Type B pancreatic cell (in vitro differentiated cells): ENCODE data around the gene MYBPC2. TPM values are rescaled to one million over a fixed set of nuclear protein-coding genes. Genes with fewer than 3 reads are reported as not detected.
A peak's percentile ranks its signal among the peaks of the same experiment; 100 is the strongest.
"Not testable (repeated sequence)": the region's sequence is repeated elsewhere in the genome, so short reads cannot be mapped to it uniquely, and the experiment has no call there.

ENCODE experiments used
- DNase-seq: peaks from one replicate; pipeline ENCODE4 v3.0.0; 2021; ENCODE audit warnings: mixed read lengths; ENCODE audit not compliant: unreplicated experiment; ENCODE audit errors: extremely low spot score
- H3K27ac Mint-ChIP-seq: 2 replicates; pipeline ENCODE4 v1.8.0; 2021; ENCODE audit warnings: mild to moderate bottlenecking, mixed read lengths
- H3K27me3 Mint-ChIP-seq: 2 replicates; pipeline ENCODE4 v1.8.0; 2021; ENCODE audit warnings: mixed read lengths
- H3K36me3 Mint-ChIP-seq: 2 replicates; pipeline ENCODE4 v1.8.0; 2021; ENCODE audit warnings: mixed read lengths
- H3K4me1 Mint-ChIP-seq: one replicate; pipeline ENCODE4 v1.8.0; 2021; ENCODE audit warnings: mixed read lengths; ENCODE audit not compliant: unreplicated experiment
- H3K4me3 Mint-ChIP-seq: 2 replicates; pipeline ENCODE4 v1.8.0; 2021; ENCODE audit warnings: mild to moderate bottlenecking, mixed read lengths
- H3K9me3 Mint-ChIP-seq: 2 replicates; pipeline ENCODE4 v1.8.0; 2021; ENCODE audit warnings: mixed read lengths
- total RNA-seq: library from RNA; stranded (reverse); gene quantifications from 2 replicates; pipeline ENCODE4 v1.2.1, GENCODE V29; 2021; ENCODE audit warnings: low replicate concordance
- TF ChIP-seq, protein P1 (sequence below): fragments of 200-600 bp; sonication (generic); conservative IDR thresholded peaks from 2 replicates; pipeline ENCODE4 v1.5.0; 2021; ENCODE audit warnings: antibody characterized with exemption, mild to moderate bottlenecking

The MYBPC2 gene
- total RNA-seq, 1 donor from 2014 or later, result 0.12 TPM

DNA sequence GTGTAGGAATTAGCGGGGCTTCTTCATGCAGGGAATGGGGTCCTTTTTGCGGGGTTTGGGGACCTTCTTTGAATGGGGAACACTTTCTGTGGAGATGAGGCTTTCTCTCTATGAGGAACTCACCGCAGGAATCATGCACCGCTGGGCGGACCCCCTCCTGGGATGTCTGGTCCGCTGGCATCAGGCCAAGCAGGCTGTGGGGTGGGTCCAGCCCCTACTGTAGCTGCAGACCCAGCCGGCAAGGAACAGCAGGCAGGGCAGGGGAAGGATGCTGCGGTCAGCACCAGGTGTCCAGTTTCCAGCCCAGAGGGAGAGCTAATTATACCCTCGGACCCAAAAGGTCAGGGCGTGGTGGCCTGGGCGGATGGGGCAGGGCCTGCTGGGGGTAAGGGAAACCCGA is 1.8 kb downstream of the MYBPC2 start:
- Mint-ChIP-seq H3K4me3 (peak overlapping the region; percentile 73), H3K36me3 (no peaks in the 10 kb centered on the region), H3K27ac (peak overlapping the region; percentile 62), H3K9me3 (no peaks in the 10 kb centered on the region), H3K27me3 (peaks cover 52% of the 10 kb centered on the region), H3K4me1 (peaks cover 20% of the 10 kb centered on the region)
- no peak for DNase-seq
- TF ChIP-seq, protein P1, sequence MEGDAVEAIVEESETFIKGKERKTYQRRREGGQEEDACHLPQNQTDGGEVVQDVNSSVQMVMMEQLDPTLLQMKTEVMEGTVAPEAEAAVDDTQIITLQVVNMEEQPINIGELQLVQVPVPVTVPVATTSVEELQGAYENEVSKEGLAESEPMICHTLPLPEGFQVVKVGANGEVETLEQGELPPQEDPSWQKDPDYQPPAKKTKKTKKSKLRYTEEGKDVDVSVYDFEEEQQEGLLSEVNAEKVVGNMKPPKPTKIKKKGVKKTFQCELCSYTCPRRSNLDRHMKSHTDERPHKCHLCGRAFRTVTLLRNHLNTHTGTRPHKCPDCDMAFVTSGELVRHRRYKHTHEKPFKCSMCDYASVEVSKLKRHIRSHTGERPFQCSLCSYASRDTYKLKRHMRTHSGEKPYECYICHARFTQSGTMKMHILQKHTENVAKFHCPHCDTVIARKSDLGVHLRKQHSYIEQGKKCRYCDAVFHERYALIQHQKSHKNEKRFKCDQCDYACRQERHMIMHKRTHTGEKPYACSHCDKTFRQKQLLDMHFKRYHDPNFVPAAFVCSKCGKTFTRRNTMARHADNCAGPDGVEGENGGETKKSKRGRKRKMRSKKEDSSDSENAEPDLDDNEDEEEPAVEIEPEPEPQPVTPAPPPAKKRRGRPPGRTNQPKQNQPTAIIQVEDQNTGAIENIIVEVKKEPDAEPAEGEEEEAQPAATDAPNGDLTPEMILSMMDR, result no peak

DNA sequence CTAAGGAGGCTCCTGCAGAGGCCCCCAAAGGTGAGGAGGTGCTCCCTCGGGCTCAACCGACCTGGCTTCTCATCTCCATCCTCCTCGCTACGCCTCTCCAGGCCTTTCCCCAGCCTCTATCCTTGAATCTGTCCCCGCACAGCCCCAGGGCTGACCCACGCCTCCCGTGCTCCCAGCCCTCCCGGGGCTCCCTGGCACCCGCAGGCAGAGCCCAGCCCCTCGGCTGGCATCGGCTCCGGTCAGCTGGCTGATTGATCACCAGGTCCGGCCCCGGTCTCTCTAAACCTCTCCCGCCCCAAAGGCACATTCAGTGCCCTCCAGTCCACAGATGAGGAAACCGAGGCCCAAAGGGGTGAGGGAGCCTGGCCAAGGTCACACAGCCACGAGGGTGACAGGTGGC is 2.5 kb downstream of the MYBPC2 start:
- TF ChIP-seq, protein P1, result no peak
- H3K27ac Mint-ChIP-seq, result no peak overlapping the region
- no peaks in the 10 kb centered on the region for H3K36me3 Mint-ChIP-seq
- H3K9me3 Mint-ChIP-seq, result no peaks in the 10 kb centered on the region
- H3K27me3 Mint-ChIP-seq, result peaks cover 55% of the 10 kb centered on the region
- peaks cover 20% of the 10 kb centered on the region for H3K4me1 Mint-ChIP-seq
- no peak overlapping the region for H3K4me3 Mint-ChIP-seq
- DNase-seq, result no peak

DNA sequence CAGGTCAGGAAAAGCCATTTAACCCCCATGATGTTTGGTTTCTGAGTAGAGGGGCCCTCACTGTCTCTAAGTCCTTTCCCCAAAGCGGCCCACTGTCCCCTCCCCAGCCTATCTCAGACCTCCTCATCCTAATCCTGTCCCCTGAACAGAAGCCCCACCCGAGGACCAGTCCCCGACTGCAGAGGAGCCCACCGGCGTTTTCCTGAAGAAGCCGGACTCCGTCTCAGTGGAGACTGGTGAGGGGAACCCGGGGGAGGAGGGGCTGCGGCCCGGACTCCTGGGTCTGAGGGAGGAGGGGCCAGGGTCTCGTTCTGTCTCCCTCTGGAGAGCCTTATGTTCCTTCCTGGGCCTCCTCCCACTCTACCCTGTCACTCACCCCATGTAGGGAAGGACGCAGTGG is 2.9 kb downstream of the MYBPC2 start:
- Mint-ChIP-seq H3K9me3 (no peaks in the 10 kb centered on the region), H3K4me1 (peaks cover 20% of the 10 kb centered on the region), H3K4me3 (no peak overlapping the region), H3K27ac (no peak overlapping the region), H3K36me3 (no peaks in the 10 kb centered on the region), H3K27me3 (peaks cover 55% of the 10 kb centered on the region)
- DNase-seq, result no peak
- TF ChIP-seq, protein P1, result no peak

DNA sequence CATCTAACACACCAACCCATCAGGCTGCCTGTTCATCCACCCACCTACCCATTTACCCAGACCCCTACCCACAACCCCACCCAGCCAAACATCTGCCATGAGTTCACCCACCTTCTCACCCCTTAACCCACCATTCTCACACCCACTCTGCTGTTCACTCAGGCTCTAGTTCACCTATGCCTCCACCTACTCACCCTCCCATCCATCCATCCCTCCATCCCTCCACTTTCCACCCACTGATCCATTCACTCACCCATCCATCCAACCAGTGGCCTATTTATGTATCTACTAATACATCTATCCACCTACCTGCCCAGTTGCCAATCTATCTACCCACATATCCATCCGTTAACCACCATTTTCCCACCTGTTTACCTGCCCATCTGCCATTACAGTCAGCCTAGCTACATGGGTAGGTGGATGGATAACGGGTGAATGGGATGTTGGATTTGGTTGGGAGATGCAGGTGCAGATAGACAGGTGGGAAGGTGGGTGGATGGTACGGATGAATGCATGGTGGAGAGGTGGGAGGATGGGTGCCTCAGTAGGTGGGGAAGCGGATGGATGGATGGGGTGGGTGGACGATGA is 5.3 kb downstream of the MYBPC2 start:
- DNase-seq, result no peak
- no peaks in the 10 kb centered on the region for H3K9me3 Mint-ChIP-seq
- H3K36me3 Mint-ChIP-seq, result no peaks in the 10 kb centered on the region
- H3K27me3 Mint-ChIP-seq, result peaks cover 48% of the 10 kb centered on the region
- H3K4me3 Mint-ChIP-seq, result no peak overlapping the region
- H3K27ac Mint-ChIP-seq, result no peak overlapping the region
- peaks cover 9% of the 10 kb centered on the region for H3K4me1 Mint-ChIP-seq
- TF ChIP-seq, protein P1, result no peak

DNA sequence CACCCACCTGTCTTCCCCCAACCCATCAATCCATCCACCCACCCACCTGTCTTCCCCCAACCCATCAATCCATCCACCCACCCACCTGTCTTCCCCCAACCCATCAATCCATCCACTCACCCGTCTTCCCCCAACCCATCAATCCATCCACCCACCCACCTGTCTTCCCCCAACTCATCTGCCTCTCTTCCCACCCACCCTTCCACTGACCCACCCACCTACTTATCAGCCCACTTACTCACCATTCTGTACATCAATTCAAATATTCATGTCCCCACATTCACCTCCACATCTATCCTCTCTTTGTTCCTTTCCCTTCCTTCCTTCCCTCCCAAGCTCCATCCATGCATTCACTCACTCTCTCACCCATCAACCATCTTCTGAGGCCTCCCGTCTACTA is 6.4 kb downstream of the MYBPC2 start:
- not testable (repeated sequence) for H3K27ac Mint-ChIP-seq, H3K36me3 Mint-ChIP-seq, H3K4me3 Mint-ChIP-seq, H3K4me1 Mint-ChIP-seq, H3K9me3 Mint-ChIP-seq, DNase-seq
- peaks cover 45% of the 10 kb centered on the region for H3K27me3 Mint-ChIP-seq

DNA sequence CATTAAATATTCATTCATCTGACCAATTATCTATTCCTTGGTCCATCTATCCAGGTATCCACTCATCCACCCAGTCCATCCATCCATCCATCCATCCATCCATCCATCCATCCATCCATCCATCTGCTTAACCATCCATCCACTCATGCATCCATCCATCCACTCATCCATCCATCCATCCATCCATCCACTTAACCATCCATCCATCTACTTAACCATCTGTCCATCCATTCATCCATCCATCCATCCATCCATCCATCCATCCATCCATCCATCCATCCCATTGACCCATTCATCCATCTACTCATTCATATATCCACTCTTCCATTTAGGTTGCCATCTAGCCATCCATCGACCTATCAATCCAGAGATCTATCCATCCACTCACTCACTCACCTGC is 11.4 kb downstream of the MYBPC2 start:
- H3K27ac Mint-ChIP-seq, result no peak overlapping the region
- H3K27me3 Mint-ChIP-seq, result peaks cover 17% of the 10 kb centered on the region
- TF ChIP-seq, protein P1, result no peak
- no peak overlapping the region for H3K4me3 Mint-ChIP-seq
- DNase-seq, result no peak
- H3K4me1 Mint-ChIP-seq, result no peaks in the 10 kb centered on the region
- no peaks in the 10 kb centered on the region for H3K36me3 Mint-ChIP-seq
- no peaks in the 10 kb centered on the region for H3K9me3 Mint-ChIP-seq
